Adipocyte (in vitro differentiated cells): ENCODE results near the gene THRB.

Experiments
- DNase-seq: peaks from one replicate; pipeline ENCODE4 v3.0.0-alpha.2; 2015; ENCODE audit warnings: low read depth
- H3K27me3 ChIP-seq: replicated peaks from 2 replicates; pipeline ENCODE4 v1.7.0; 2013; ENCODE audit warnings: mild to moderate bottlenecking, low read length, moderate library complexity; ENCODE audit not compliant: control insufficient read depth, insufficient read depth
- H3K36me3 ChIP-seq: 2 replicates; pipeline ENCODE4 v1.7.0; 2013; ENCODE audit warnings: low read length, mild to moderate bottlenecking, moderate library complexity; ENCODE audit not compliant: control insufficient read depth, insufficient read depth, severe bottlenecking
- H3K4me1 ChIP-seq: 2 replicates; pipeline ENCODE4 v1.7.0; 2013; ENCODE audit warnings: mild to moderate bottlenecking, low read length, moderate library complexity; ENCODE audit not compliant: control insufficient read depth, insufficient read depth
- H3K4me3 ChIP-seq: 2 replicates; pipeline ENCODE4 v1.7.0; 2013; ENCODE audit warnings: mild to moderate bottlenecking, low read length, moderate library complexity
- H3K9ac ChIP-seq: 2 replicates; pipeline ENCODE4 v1.7.0; 2013; ENCODE audit warnings: mild to moderate bottlenecking, low read length, moderate library complexity
- H3K9me3 ChIP-seq: 2 replicates; pipeline ENCODE4 v1.7.0; 2013; ENCODE audit warnings: mild to moderate bottlenecking, low read length, moderate library complexity; ENCODE audit not compliant: control insufficient read depth

The THRB gene

GRCh38 chr3:24141548-24141947 lies 353.1 kb downstream of the THRB start:
- H3K27me3 ChIP-seq, result no peaks in the 10 kb centered on the region
- no peak overlapping the region for H3K9ac ChIP-seq
- no peak for DNase-seq
- H3K4me1 ChIP-seq, result peaks cover 20% of the 10 kb centered on the region
- H3K9me3 ChIP-seq, result no peaks in the 10 kb centered on the region
- no peak overlapping the region for H3K4me3 ChIP-seq
- peaks cover 19% of the 10 kb centered on the region for H3K36me3 ChIP-seq

GRCh38 chr3:24139463-24140412 lies 354.9 kb downstream of the THRB start:
- H3K9ac ChIP-seq, result no peak overlapping the region

GRCh38 chr3:24138876-24139256 lies 355.8 kb downstream of the THRB start:
- H3K4me3 ChIP-seq, result no peak overlapping the region
- no peaks in the 10 kb centered on the region for H3K27me3 ChIP-seq
- no peaks in the 10 kb centered on the region for H3K9me3 ChIP-seq
- no peak for DNase-seq
- no peak overlapping the region for H3K9ac ChIP-seq
- H3K36me3 ChIP-seq, result peaks cover 19% of the 10 kb centered on the region
- peaks cover 9% of the 10 kb centered on the region for H3K4me1 ChIP-seq

More at GRCh38 chr3:24139463-24140412, 354.9 kb downstream of the THRB start:
- no peaks in the 10 kb centered on the region for H3K9me3 ChIP-seq
- H3K27me3 ChIP-seq, result no peaks in the 10 kb centered on the region
- peak; percentile 65 for DNase-seq
- H3K4me3 ChIP-seq, result no peak overlapping the region
- peaks cover 19% of the 10 kb centered on the region for H3K36me3 ChIP-seq
- H3K4me1 ChIP-seq, result peaks cover 10% of the 10 kb centered on the region

GRCh38 chr3:24137958-24138875 lies 356.4 kb downstream of the THRB start:
- Histone ChIP-seq H3K9ac (no peak overlapping the region), H3K27me3 (no peaks in the 10 kb centered on the region), H3K4me1 (peaks cover 9% of the 10 kb centered on the region), H3K36me3 (peaks cover 15% of the 10 kb centered on the region), H3K4me3 (no peak overlapping the region), H3K9me3 (no peaks in the 10 kb centered on the region)
- no peak for DNase-seq

GRCh38 chr3:24137334-24137733 lies 357.3 kb downstream of the THRB start:
- peaks cover 19% of the 10 kb centered on the region for H3K36me3 ChIP-seq

GRCh38 chr3:24136624-24137310 lies 357.9 kb downstream of the THRB start:
- Histone ChIP-seq H3K9me3 (no peaks in the 10 kb centered on the region), H3K27me3 (no peaks in the 10 kb centered on the region), H3K36me3 (peaks cover 17% of the 10 kb centered on the region), H3K9ac (no peak overlapping the region), H3K4me1 (peaks cover 9% of the 10 kb centered on the region), H3K4me3 (no peak overlapping the region)
- DNase-seq, result no peak

More at GRCh38 chr3:24137334-24137733, 357.3 kb downstream of the THRB start:
- Histone ChIP-seq H3K4me1 (peaks cover 9% of the 10 kb centered on the region), H3K27me3 (no peaks in the 10 kb centered on the region), H3K9me3 (no peaks in the 10 kb centered on the region), H3K9ac (no peak overlapping the region), H3K4me3 (no peak overlapping the region)
- no peak for DNase-seq

- H3K4me1 ChIP-seq, result peaks cover 9% of the 10 kb centered on the region
These were observed 359.4 kb downstream of the THRB start for GRCh38 chr3:24135280-24135679.

GRCh38 chr3:24133942-24134341 lies 360.7 kb downstream of the THRB start:
- no peaks in the 10 kb centered on the region for H3K9me3 ChIP-seq
- H3K36me3 ChIP-seq, result peaks cover 22% of the 10 kb centered on the region
- no peak for DNase-seq
- no peak overlapping the region for H3K9ac ChIP-seq
- no peaks in the 10 kb centered on the region for H3K27me3 ChIP-seq
- H3K4me3 ChIP-seq, result no peak overlapping the region
- H3K4me1 ChIP-seq, result peaks cover 13% of the 10 kb centered on the region

More at GRCh38 chr3:24135280-24135679, 359.4 kb downstream of the THRB start:
- peak; percentile 75 for DNase-seq
- no peak overlapping the region for H3K4me3 ChIP-seq
- no peaks in the 10 kb centered on the region for H3K27me3 ChIP-seq
- no peaks in the 10 kb centered on the region for H3K9me3 ChIP-seq
- peaks cover 22% of the 10 kb centered on the region for H3K36me3 ChIP-seq
- H3K9ac ChIP-seq, result no peak overlapping the region

GRCh38 chr3:24133436-24133835 lies 361.2 kb downstream of the THRB start:
- H3K4me1 ChIP-seq, result peaks cover 18% of the 10 kb centered on the region
- peaks cover 22% of the 10 kb centered on the region for H3K36me3 ChIP-seq
- no peaks in the 10 kb centered on the region for H3K27me3 ChIP-seq
- H3K9ac ChIP-seq, result no peak overlapping the region
- DNase-seq, result no peak
- no peak overlapping the region for H3K4me3 ChIP-seq
- no peaks in the 10 kb centered on the region for H3K9me3 ChIP-seq

GRCh38 chr3:24129549-24129948 lies 365.1 kb downstream of the THRB start:
- no peak overlapping the region for H3K4me3 ChIP-seq
- DNase-seq, result no peak

More at GRCh38 chr3:24129549-24129948, 365.1 kb downstream of the THRB start:
- H3K9me3 ChIP-seq, result no peaks in the 10 kb centered on the region
- no peaks in the 10 kb centered on the region for H3K27me3 ChIP-seq
- H3K9ac ChIP-seq, result no peak overlapping the region
- peaks cover 24% of the 10 kb centered on the region for H3K36me3 ChIP-seq
- H3K4me1 ChIP-seq, result peaks cover 21% of the 10 kb centered on the region
